H1 (cell line): ENCODE measurements around the gene MRFAP1. TPM values are rescaled to one million over a fixed set of nuclear protein-coding genes. Genes with fewer than 3 reads are reported as not detected.

ENCODE experiments used
- CTCF ChIA-PET: fragments of 300-600 bp; sonication (Branson Sonifier 250); formaldehyde crosslinking; loops from one replicate; lab custom pipeline; 2021; ENCODE audit not compliant: partially characterized antibody; lab: Charles Lee
- POLR2A ChIA-PET: fragments of 300-600 bp; sonication (Branson Sonifier 250); formaldehyde crosslinking; loops from one replicate; lab custom pipeline; 2021; ENCODE audit warnings: inconsistent platforms; ENCODE audit not compliant: partially characterized antibody; lab: Charles Lee
- DNase-seq, 2 experiments: peaks; one replicate each; pipeline versions ENCODE4 v3.0.0 to v3.0.0-alpha.2; 2010 to 2022; ENCODE audit warnings: low spot score in 2 of 2, low read depth in 1 of 2, mixed read lengths in 1 of 2
- FAIRE-seq: peaks from 2 replicates; lab custom pipeline; 2011; peaks lifted over from hg19 to GRCh38; lab: Jason Lieb, UNC
- H2AFZ ChIP-seq: 2 replicates; pipeline ENCODE4 v1.8.1; 2012; ENCODE audit warnings: low read length, inconsistent platforms
- H2AK5ac ChIP-seq: 2 replicates; pipeline ENCODE4 v1.6.1; 2013; ENCODE audit warnings: low read depth, low read length
- H2BK120ac ChIP-seq: replicated peaks from 2 replicates; pipeline ENCODE3; 2013; ENCODE audit warnings: low read depth, low read length, inconsistent platforms
- H2BK12ac ChIP-seq: 2 replicates; pipeline ENCODE4 v1.6.1; 2013; ENCODE audit warnings: low read depth, low read length
- H2BK15ac ChIP-seq: 2 replicates; pipeline ENCODE4 v1.6.1; 2013; ENCODE audit warnings: low read length
- H2BK20ac ChIP-seq: 2 replicates; pipeline ENCODE4 v1.6.1; 2013; ENCODE audit warnings: low read length
- H2BK5ac ChIP-seq: 2 replicates; pipeline ENCODE4 v1.6.1; 2013; ENCODE audit warnings: low read depth, low read length
- H3K14ac ChIP-seq: 2 replicates; pipeline ENCODE4 v1.6.1; 2013; ENCODE audit warnings: inconsistent platforms; ENCODE audit not compliant: insufficient read length
- H3K18ac ChIP-seq: 2 replicates; pipeline ENCODE4 v1.6.1; 2013; ENCODE audit warnings: low read length; ENCODE audit errors: extremely low read depth
- H3K23ac ChIP-seq: 2 replicates; pipeline ENCODE4 v1.6.1; 2013; ENCODE audit warnings: inconsistent platforms; ENCODE audit not compliant: insufficient read length
- H3K23me2 ChIP-seq: 2 replicates; pipeline ENCODE4 v1.6.1; 2013; ENCODE audit warnings: low read depth, low read length
- H3K27ac ChIP-seq: 2 replicates; pipeline ENCODE4 v1.6.1; 2011; ENCODE audit warnings: low read depth, low read length, inconsistent platforms
- H3K27me3 ChIP-seq, 4 experiments: replicated peaks in 1 of 4; 1 replicate in 1 of 4; 2 replicates in 3 of 4; pipeline versions ENCODE4 v1.6.1 to v1.8.1; 2011 to 2013; ENCODE audit warnings: low read length in 3 of 4, mild to moderate bottlenecking in 3 of 4, inconsistent platforms in 2 of 4, mixed read lengths in 2 of 4, moderate library complexity in 1 of 4; ENCODE audit not compliant: control insufficient read depth in 3 of 4, insufficient read depth in 3 of 4; ENCODE audit errors: extremely low read depth in 1 of 4
- H3K36me3 ChIP-seq, 4 experiments: 2 replicates each; pipeline versions ENCODE4 v1.6.1 to v1.8.1; 2011 to 2013; ENCODE audit warnings: mild to moderate bottlenecking in 4 of 4, low read length in 3 of 4, moderate library complexity in 2 of 4, control low read depth in 1 of 4, inconsistent platforms in 1 of 4; ENCODE audit not compliant: insufficient read depth in 4 of 4, control insufficient read depth in 2 of 4
- H3K4ac ChIP-seq: replicated peaks from 2 replicates; pipeline ENCODE3; 2013; ENCODE audit warnings: low read length, low read depth, mixed read lengths, inconsistent platforms; ENCODE audit not compliant: insufficient read length
- H3K4me1 ChIP-seq, 4 experiments: replicated peaks in 1 of 4; 1 replicate in 1 of 4; 2 replicates in 3 of 4; pipeline versions ENCODE4 v1.6.1 to v1.8.1; 2011 to 2013; ENCODE audit warnings: low read length in 3 of 4, inconsistent platforms in 2 of 4, mixed read lengths in 1 of 4; ENCODE audit not compliant: insufficient read depth in 4 of 4, control insufficient read depth in 3 of 4
- H3K4me2 ChIP-seq, 2 experiments: 2 replicates each; pipeline versions ENCODE4 v1.6.1 to v1.8.1; 2011 to 2013; ENCODE audit warnings: low read depth in 2 of 2, low read length in 2 of 2, control low read depth in 1 of 2, inconsistent platforms in 1 of 2, mild to moderate bottlenecking in 1 of 2; ENCODE audit not compliant: insufficient read depth in 1 of 2
- H3K4me3 ChIP-seq, 4 experiments: fragments of 200-600, 300-600 bp in 1 of 4; sonication (generic), shearing (Covaris generic), sonication (Bioruptor Twin) in 1 of 4; 2 replicates each; pipeline versions ENCODE4 v1.5.1 to v1.8.1; 2011 to 2016; ENCODE audit warnings: low read length in 4 of 4, low read depth in 3 of 4, control low read depth in 2 of 4, inconsistent platforms in 2 of 4, mild to moderate bottlenecking in 2 of 4, mixed read lengths in 1 of 4, moderate library complexity in 1 of 4; ENCODE audit not compliant: insufficient read depth in 2 of 4; ENCODE audit errors: extremely low read depth in 1 of 4
- H3K56ac ChIP-seq: replicated peaks from 2 replicates; pipeline ENCODE3; 2013; ENCODE audit warnings: low read depth, mild to moderate bottlenecking, mixed read lengths, low read length, inconsistent platforms; ENCODE audit not compliant: insufficient read length
- H3K79me1 ChIP-seq: 2 replicates; pipeline ENCODE4 v1.6.1; 2013; ENCODE audit warnings: low read depth, low read length, control low read depth
- H3K79me2 ChIP-seq, 2 experiments: 2 replicates each; pipeline versions ENCODE4 v1.6.1 to v1.8.1; 2012 to 2013; ENCODE audit warnings: low read length in 2 of 2, mild to moderate bottlenecking in 2 of 2, inconsistent platforms in 1 of 2; ENCODE audit not compliant: insufficient read depth in 2 of 2, control insufficient read depth in 1 of 2
- H3K9ac ChIP-seq, 4 experiments: replicated peaks in 1 of 4; 1 replicate in 1 of 4; 2 replicates in 3 of 4; pipeline versions ENCODE4 v1.6.1 to v1.8.1; 2011 to 2013; ENCODE audit warnings: low read depth in 3 of 4, low read length in 3 of 4, control low read depth in 2 of 4, mild to moderate bottlenecking in 2 of 4, moderate library complexity in 2 of 4, inconsistent platforms in 1 of 4; ENCODE audit errors: extremely low read depth in 1 of 4
- H3K9me3 ChIP-seq, 2 experiments: 2 replicates each; pipeline versions ENCODE4 v1.6.1 to v1.8.1; 2012 to 2013; ENCODE audit warnings: mild to moderate bottlenecking in 2 of 2, moderate library complexity in 2 of 2, control low read depth in 1 of 2, inconsistent platforms in 1 of 2, low read depth in 1 of 2, low read length in 1 of 2, mixed read lengths in 1 of 2; ENCODE audit not compliant: insufficient read depth in 2 of 2
- H4K20me1 ChIP-seq, 2 experiments: replicated peaks in 1 of 2; 2 replicates each; pipeline versions ENCODE3 to v1.8.1; 2011 to 2013; ENCODE audit warnings: inconsistent platforms in 2 of 2, low read length in 2 of 2, mild to moderate bottlenecking in 1 of 2; ENCODE audit not compliant: insufficient read depth in 2 of 2, control insufficient read depth in 1 of 2
- H4K5ac ChIP-seq: 2 replicates; pipeline ENCODE4 v1.6.1; 2013; ENCODE audit warnings: low read length, low read depth, mixed read lengths, inconsistent platforms; ENCODE audit not compliant: insufficient read length
- H4K8ac ChIP-seq: 2 replicates; pipeline ENCODE4 v1.8.0; 2013; ENCODE audit warnings: mild to moderate bottlenecking, moderate library complexity, low read length, inconsistent platforms; ENCODE audit not compliant: insufficient read depth; ENCODE audit errors: extremely low read depth
- H4K91ac ChIP-seq: replicated peaks from 2 replicates; pipeline ENCODE3; 2013; ENCODE audit warnings: low read length, mixed read lengths, inconsistent platforms; ENCODE audit not compliant: insufficient read length
- BCL11A ChIP-seq, 2 experiments: IDR thresholded peaks; one replicate each; pipeline ENCODE4 v1.6.1; 2011; ENCODE audit warnings: low read depth in 2 of 2, low read length in 2 of 2, mild to moderate bottlenecking in 2 of 2
- CBX5 ChIP-seq: fragments of 300-800, 300-1000 bp; sonication (generic); IDR thresholded peaks from 2 replicates; pipeline ENCODE4 v1.7.1; 2016; ENCODE audit warnings: antibody characterized with exemption, low read length, low read depth
- CEBPB ChIP-seq: IDR thresholded peaks from 2 replicates; pipeline ENCODE4 v1.6.1; 2012; ENCODE audit warnings: low read depth, low read length
- CHD2 ChIP-seq: IDR thresholded peaks from 2 replicates; pipeline ENCODE4 v1.6.1; 2012; ENCODE audit warnings: low read length, improper control_type of control experiment
- GABPA ChIP-seq: IDR thresholded peaks from 2 replicates; pipeline ENCODE4 v1.6.1; 2011; ENCODE audit warnings: mild to moderate bottlenecking, low read length, moderate library complexity, borderline replicate concordance; ENCODE audit not compliant: insufficient read depth
- POLR2A ChIP-seq, 2 experiments: IDR thresholded peaks; 1 replicate in 1 of 2; 2 replicates in 1 of 2; pipeline ENCODE4 v1.6.1; 2011; ENCODE audit warnings: low read depth in 2 of 2, low read length in 2 of 2, mild to moderate bottlenecking in 2 of 2; ENCODE audit errors: control extremely low read depth in 1 of 2
- RBBP5 ChIP-seq: IDR thresholded peaks from 2 replicates; pipeline ENCODE4 v1.7.1; 2012; ENCODE audit warnings: low read depth, mild to moderate bottlenecking, inconsistent platforms, low read length, moderate library complexity, borderline replicate concordance
- SRF ChIP-seq: IDR thresholded peaks from 2 replicates; pipeline ENCODE4 v1.6.1; 2011; ENCODE audit warnings: mild to moderate bottlenecking, low read depth, low read length, moderate library complexity
- TBP ChIP-seq: IDR thresholded peaks from 2 replicates; pipeline ENCODE4 v1.6.1; 2011; ENCODE audit warnings: low read depth, low read length, improper control_type of control experiment
- WGBS, 2 experiments: shearing (Covaris generic) in 1 of 2; methylation state at CpG; one replicate each; pipeline versions ENCODE4 v1.1.6 to v1.1.7; 2013 to 2015; ENCODE audit warnings: low lambda C conversion rate in 2 of 2, mixed read lengths in 2 of 2, inconsistent platforms in 1 of 2, low coverage in 1 of 2, missing lambda C conversion rate in 1 of 2; ENCODE audit not compliant: insufficient replicate concordance in 2 of 2, insufficient coverage in 1 of 2, insufficient read length in 1 of 2; ENCODE audit errors: extremely low coverage in 1 of 2, missing lambda C conversion rate in 1 of 2; 5-methylcytosine and 5-hydroxymethylcytosine counted together
- polyA plus RNA-seq, 7 experiments: library from polyadenylated mRNA; depleted of rRNA in 3 of 7; stranded (reverse) in 5 of 7; unstranded in 2 of 7; fragments of >200 nt in 5 of 7; fragments of 200-250 nt in 2 of 7; gene quantifications; 1 replicate in 5 of 7; 2 replicates in 1 of 7; 4 replicates in 1 of 7; pipeline versions ENCODE4 v1.2.1 to v1.2.3, GENCODE V29; 2011 to 2013; ENCODE audit warnings: missing spikeins in 2 of 7, mixed read lengths in 2 of 7
- total RNA-seq: library from RNA; stranded (reverse); fragmentation: NEBNext Ultra II Directional; extraction: Animal tissue kit (Norgen Biotek cat#: 25700); gene quantifications from 2 replicates; pipeline ENCODE4 v1.2.1, GENCODE V29; 2021

The MRFAP1 gene
- total and polyA plus RNA-seq, 2 of the 8 experiments (the other 6 are each of a cell fraction or from before 2014, with no cell fraction given): 108 to 307 TPM

- Histone ChIP-seq H3K23ac (no peak overlapping the region), H4K8ac (no peak overlapping the region), H2BK120ac (no peak overlapping the region), H3K27ac (no peak overlapping the region), H3K56ac (no peak overlapping the region), H3K9me3 (peaks cover 0 to 2% of the 10 kb centered on the region in 2 experiments; a peak in 1 of 4 replicates), H2AK5ac (no peak overlapping the region), H2BK15ac (no peak overlapping the region), H3K79me2 (peaks cover 0 to 8% of the 10 kb centered on the region in 2 experiments; a peak in 2 of 4 replicates), H3K79me1 (peaks cover 5% of the 10 kb centered on the region; the same call in 1 of the 2 replicates), H2BK5ac (no peak overlapping the region), H3K4ac (no peak overlapping the region), H2AFZ (no peak overlapping the region), H3K23me2 (no peaks in the 10 kb centered on the region), H2BK20ac (no peak overlapping the region), H3K9ac (no peak overlapping the region), H3K14ac (no peak overlapping the region), H3K4me2 (no peak overlapping the region), H3K18ac (no peak overlapping the region), H3K27me3 (no peaks in the 10 kb centered on the region), H3K4me3 (no peak overlapping the region), H4K91ac (no peak overlapping the region), H3K36me3 (peaks cover 0 to 9% (median 3%) of the 10 kb centered on the region in 4 experiments; a peak in 4 of 8 replicates), H4K20me1 (no peaks in the 10 kb centered on the region), H4K5ac (no peak overlapping the region), H2BK12ac (no peak overlapping the region), H3K4me1 (no peaks in the 10 kb centered on the region)
- FAIRE-seq (no peak), DNase-seq (no peak)
- ChIA-PET POLR2A (interaction anchor here (1.3 kb wide), 1 partner anchor 26 kb away, joined by 4 read pairs; a partner anchor contains a TSS), CTCF (interaction anchor here (1.0 to 1.4 kb wide), 4 partner anchors 10 to 101 kb away, joined by 3 to 4 read pairs (median 3); no protein-coding TSS in a partner anchor)
- WGBS, 2 experiments: 68% methylated on average over 6 of the region's 6 CpGs; no CpG with 5 or more reads in 1 of the 2 experiments
- TF ChIP-seq POLR2A (IDR thresholded peaks at IDR 0.05; ENCODE audit: control extremely low read depth in 1 of 2, low read depth in 2 of 2, low read length in 2 of 2) (no peak), TBP (no peak), CBX5 (no peak), SRF (no peak), BCL11A (IDR thresholded peaks at IDR 0.05; ENCODE audit: low read depth in 2 of 2, low read length in 2 of 2) (no peak), CEBPB (no peak), GABPA (no peak), RBBP5 (no peak), CHD2 (no peak)
These were observed 7.2 kb downstream of the MRFAP1 start for GRCh38 chr4:6647582-6648230.
